ENCODE results near the gene PGAP3. TPM values are rescaled to one million over a fixed set of nuclear protein-coding genes. Genes with fewer than 3 reads are reported as not detected.
"Not testable (repeated sequence)": the region's sequence is repeated elsewhere in the genome, so short reads cannot be mapped to it uniquely, and the experiment has no call there.

The PGAP3 gene, protein sequence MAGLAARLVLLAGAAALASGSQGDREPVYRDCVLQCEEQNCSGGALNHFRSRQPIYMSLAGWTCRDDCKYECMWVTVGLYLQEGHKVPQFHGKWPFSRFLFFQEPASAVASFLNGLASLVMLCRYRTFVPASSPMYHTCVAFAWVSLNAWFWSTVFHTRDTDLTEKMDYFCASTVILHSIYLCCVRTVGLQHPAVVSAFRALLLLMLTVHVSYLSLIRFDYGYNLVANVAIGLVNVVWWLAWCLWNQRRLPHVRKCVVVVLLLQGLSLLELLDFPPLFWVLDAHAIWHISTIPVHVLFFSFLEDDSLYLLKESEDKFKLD
- total RNA-seq: 16.0 TPM

- intact Hi-C loops (cut with DNase I): no loop called here
- ATAC-seq: peak; percentile 96
- DNase-seq (ENCODE audit: low spot score): peak; percentile 92
Measured at GRCh38 chr17:39687546-39688474, at the start of gene PGAP3. Gene PGAP3, minus strand, starts transcription at chr17:39688057. Its CDS starts 43 bp downstream, at chr17:39688014.

- intact Hi-C loops (cut with DNase I): no loop called here
- ATAC-seq: no peak
- DNase-seq (ENCODE audit: low spot score): no peak
Measured at GRCh38 chr17:39737206-39737759, 49.4 kb upstream of the PGAP3 start.

- no peak for DNase-seq (ENCODE audit: low spot score)
- ATAC-seq: no peak
- intact Hi-C loops (cut with DNase I): no loop called here
Measured at GRCh38 chr17:39736319-39737165, 48.7 kb upstream of the PGAP3 start.

- intact Hi-C loops (cut with DNase I): no loop called here
- ATAC-seq (no peak), DNase-seq (ENCODE audit: low spot score) (no peak)
Measured at GRCh38 chr17:39735882-39736281, 48.0 kb upstream of the PGAP3 start.

DNA sequence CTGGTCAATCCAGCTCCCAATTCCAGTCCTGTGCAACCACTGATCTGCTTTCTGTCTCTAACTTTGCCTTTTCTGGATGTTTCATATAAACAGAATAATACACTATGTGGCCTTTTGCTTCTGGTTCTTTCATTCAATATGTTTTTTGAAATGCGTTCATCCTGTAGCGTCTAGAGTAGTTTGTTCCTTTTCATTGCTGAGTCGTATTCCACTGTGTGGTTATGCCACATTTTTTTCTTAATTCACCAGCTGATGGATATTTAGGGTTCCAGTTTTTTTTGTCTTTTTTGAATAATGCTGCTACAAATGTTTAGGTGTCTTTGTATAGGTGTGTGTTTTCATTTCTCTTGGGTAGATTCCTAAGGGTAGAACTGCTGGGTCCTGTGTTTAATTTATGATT is 44.7 kb upstream of the PGAP3 start:
- no peak for DNase-seq (ENCODE audit: low spot score)
- intact Hi-C loops (cut with DNase I): no loop called here
- ATAC-seq: no peak

DNA sequence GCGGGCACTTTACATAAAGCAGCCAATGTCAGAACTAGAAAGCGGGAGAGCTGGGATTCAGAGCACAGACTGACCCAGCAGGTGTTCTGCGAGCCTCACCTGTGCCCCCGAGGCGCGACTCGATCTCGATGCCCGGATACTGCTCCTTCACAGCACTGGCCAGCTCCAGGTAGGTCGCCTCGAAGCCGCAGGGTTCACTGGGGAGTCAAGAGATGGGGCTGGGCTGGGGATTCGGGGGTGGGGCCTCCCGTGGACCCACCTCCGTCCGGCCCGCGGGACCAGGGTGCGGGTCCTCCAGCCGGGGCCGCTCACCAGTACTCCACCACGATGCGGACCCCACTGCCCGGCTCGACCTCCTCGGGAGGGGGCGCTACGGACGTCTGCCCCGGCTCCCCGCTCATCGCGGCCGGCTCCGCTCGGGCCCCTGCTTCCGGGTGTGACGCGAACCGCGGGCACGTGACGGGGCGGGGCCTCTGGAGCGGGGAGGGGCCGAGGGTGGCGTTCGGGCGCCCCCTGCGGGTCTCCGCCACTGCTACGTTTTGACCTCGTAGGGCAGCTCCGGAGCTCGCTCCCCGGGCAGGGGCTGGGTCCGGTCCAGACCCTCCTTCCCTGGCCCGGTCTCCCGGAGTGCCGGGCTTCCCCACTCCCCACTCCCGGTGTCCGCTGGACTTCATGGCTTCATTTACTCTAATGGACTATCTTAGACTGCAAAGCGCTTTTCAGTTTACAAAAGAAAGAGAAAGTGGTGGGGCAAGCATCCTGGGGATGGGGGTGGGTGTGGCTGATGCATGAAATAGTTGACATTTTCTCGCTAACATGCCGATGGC is 42.5 kb upstream of the PGAP3 start, which contains the start of gene MIEN1:
Gene MIEN1, minus strand, starts transcription at position 438 of the 827 bp plus-strand sequence. Its CDS starts 37 bp downstream, at position 401.
- ATAC-seq: peak; percentile 96
- peak; percentile 97 for DNase-seq (ENCODE audit: low spot score)
- intact Hi-C loops (cut with DNase I): no loop called here

- DNase-seq (ENCODE audit: low spot score) (no peak), ATAC-seq (no peak)
- intact Hi-C loops (cut with DNase I): no loop called here
Measured at GRCh38 chr17:39729280-39729851, 41.5 kb upstream of the PGAP3 start.

DNA sequence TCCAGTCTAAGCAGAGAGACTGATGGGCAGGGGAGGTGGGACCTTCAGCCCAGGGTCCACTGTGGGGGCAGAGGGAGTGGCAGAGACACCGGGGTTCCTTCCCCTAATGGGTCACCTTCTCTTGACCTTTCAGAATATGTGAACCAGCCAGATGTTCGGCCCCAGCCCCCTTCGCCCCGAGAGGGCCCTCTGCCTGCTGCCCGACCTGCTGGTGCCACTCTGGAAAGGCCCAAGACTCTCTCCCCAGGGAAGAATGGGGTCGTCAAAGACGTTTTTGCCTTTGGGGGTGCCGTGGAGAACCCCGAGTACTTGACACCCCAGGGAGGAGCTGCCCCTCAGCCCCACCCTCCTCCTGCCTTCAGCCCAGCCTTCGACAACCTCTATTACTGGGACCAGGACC is 39.7 kb upstream of the PGAP3 start:
- intact Hi-C loops (cut with DNase I): no loop called here
- DNase-seq (ENCODE audit: low spot score): no peak

GRCh38 chr17:39726617-39727016 is 38.8 kb upstream of the PGAP3 start:
- DNase-seq (ENCODE audit: low spot score): no peak
- ATAC-seq: no peak
- intact Hi-C loops (cut with DNase I): no loop called here

More for the DNA sequence above, 39.7 kb upstream of the PGAP3 start:
- ATAC-seq: no peak

DNA sequence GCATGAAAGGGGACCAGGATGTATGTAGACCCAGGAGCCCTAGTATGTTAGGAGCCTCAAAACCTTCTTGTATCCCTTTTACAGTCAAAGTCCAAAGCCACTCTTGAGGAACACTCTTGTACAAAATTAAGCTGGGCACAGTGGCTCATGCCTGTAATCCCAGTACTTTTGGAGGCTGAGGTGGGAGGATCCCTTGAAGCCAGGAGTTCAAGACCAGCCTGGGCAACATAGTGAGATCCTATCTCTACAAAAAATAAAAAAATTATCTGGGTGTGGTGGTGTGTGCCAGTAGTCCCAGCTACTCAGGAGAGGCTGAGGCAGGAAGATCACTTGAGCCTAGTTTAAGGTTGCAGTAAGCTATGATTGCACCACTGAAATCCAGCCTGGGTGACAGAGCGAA is 38.1 kb upstream of the PGAP3 start:
- ATAC-seq; intact Hi-C loops (cut with DNase I); DNase-seq (ENCODE audit: low spot score): not testable (repeated sequence)

DNA sequence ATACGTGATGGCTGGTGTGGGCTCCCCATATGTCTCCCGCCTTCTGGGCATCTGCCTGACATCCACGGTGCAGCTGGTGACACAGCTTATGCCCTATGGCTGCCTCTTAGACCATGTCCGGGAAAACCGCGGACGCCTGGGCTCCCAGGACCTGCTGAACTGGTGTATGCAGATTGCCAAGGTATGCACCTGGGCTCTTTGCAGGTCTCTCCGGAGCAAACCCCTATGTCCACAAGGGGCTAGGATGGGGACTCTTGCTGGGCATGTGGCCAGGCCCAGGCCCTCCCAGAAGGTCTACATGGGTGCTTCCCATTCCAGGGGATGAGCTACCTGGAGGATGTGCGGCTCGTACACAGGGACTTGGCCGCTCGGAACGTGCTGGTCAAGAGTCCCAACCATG is 36.9 kb upstream of the PGAP3 start:
- ATAC-seq (no peak), DNase-seq (ENCODE audit: low spot score) (no peak)
- intact Hi-C loops (cut with DNase I): no loop called here

DNA sequence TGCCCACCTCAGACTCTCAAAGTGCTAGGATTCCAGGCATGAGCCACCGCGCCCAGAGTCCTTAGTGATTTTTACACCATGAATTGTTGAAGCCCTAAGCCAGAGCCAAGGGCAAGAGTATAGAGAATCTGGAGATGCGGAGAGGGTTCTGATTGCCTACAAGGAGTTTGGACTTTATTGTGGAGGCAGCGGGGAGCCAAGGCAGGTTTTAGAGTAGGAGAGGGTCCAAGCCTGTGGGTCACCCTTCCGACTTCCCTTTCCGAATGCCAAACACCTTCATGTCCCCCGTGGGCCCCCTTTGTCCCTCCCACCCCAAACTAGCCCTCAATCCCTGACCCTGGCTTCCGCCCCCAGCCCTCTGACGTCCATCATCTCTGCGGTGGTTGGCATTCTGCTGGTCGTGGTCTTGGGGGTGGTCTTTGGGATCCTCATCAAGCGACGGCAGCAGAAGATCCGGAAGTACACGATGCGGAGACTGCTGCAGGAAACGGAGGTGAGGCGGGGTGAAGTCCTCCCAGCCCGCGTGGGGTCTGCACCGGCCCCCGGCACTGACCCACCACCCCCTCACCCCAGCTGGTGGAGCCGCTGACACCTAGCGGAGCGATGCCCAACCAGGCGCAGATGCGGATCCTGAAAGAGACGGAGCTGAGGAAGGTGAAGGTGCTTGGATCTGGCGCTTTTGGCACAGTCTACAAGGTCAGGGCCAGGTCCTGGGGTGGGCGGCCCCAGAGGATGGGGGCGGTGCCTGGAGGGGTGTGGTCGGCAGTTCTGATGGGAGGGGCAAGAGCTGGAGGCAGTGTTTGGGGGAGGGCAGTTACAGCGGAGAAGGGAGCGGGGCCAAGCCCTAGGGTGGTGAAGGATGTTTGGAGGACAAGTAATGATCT is 35.4 kb upstream of the PGAP3 start:
- DNase-seq (ENCODE audit: low spot score) (no peak), ATAC-seq (peak; percentile 35)
- intact Hi-C loops (cut with DNase I): no loop called here

- intact Hi-C loops (cut with DNase I): no loop called here
- ATAC-seq (no peak), DNase-seq (ENCODE audit: low spot score) (no peak)
Measured at GRCh38 chr17:39722104-39722503, 34.2 kb upstream of the PGAP3 start.

- ATAC-seq (no peak), DNase-seq (ENCODE audit: low spot score) (no peak)
- intact Hi-C loops (cut with DNase I): no loop called here
Measured at GRCh38 chr17:39719563-39720355, 31.9 kb upstream of the PGAP3 start.

DNA sequence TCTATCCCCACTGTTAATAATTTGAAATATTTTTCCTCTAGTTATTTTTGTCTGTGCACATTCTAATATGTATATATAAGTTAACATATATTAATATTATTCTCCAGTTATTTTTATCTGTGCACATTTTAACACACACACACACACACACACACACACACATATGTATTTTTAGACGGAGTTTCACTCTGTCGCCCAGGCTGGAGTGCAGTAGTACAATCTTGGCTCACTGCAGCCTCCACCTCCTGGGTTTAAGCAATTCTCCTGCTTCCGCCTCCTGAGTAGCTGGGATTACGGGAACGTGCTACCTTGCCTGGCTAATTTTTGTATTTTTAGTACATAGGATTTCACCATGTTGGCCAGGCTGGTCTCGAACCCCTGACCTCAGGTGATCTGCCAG is 29.8 kb upstream of the PGAP3 start:
- DNase-seq (ENCODE audit: low spot score) (no peak), ATAC-seq (no peak)
- intact Hi-C loops (cut with DNase I): no loop called here
